GM23248 (cell line): ENCODE data around the gene PIGA. TPM values are rescaled to one million over a fixed set of nuclear protein-coding genes. Genes with fewer than 3 reads are reported as not detected.

Source experiments
- DNase-seq: peaks from one replicate; pipeline ENCODE4 v3.0.0-alpha.2; 2015
- H2AFZ ChIP-seq: fragments of 200-600 bp; sonication (generic); 2 replicates; pipeline ENCODE4 v1.6.1; 2016; ENCODE audit warnings: antibody characterized with exemption
- H3F3A ChIP-seq: fragments of 200-600 bp; sonication (generic); 2 replicates; pipeline ENCODE4 v1.6.1; 2016; ENCODE audit warnings: mild to moderate bottlenecking, antibody characterized with exemption, mixed run types; ENCODE audit not compliant: insufficient read depth
- H3K27ac ChIP-seq: fragments of 200-600 bp; sonication (generic); 2 replicates; pipeline ENCODE4 v1.5.1; 2016; ENCODE audit warnings: mild to moderate bottlenecking
- H3K27me3 ChIP-seq: fragments of 200-600 bp; sonication (generic); replicated peaks from 2 replicates; pipeline ENCODE4 v1.6.1; 2016; ENCODE audit warnings: mild to moderate bottlenecking; ENCODE audit not compliant: insufficient read depth
- H3K36me3 ChIP-seq: fragments of 200-600 bp; sonication (generic); 2 replicates; pipeline ENCODE4 v1.6.1; 2016; ENCODE audit warnings: low read depth, mild to moderate bottlenecking
- H3K4me1 ChIP-seq: fragments of 200-600 bp; sonication (generic); 2 replicates; pipeline ENCODE4 v1.6.1; 2016; ENCODE audit warnings: mild to moderate bottlenecking; ENCODE audit not compliant: insufficient read depth
- H3K4me2 ChIP-seq: fragments of 200-600 bp; sonication (generic); one replicate; pipeline ENCODE4 v1.6.1; 2016; ENCODE audit warnings: mild to moderate bottlenecking; ENCODE audit not compliant: unreplicated experiment
- H3K4me3 ChIP-seq: fragments of 200-600 bp; sonication (generic); 2 replicates; pipeline ENCODE4 v1.5.1; 2016; ENCODE audit warnings: mild to moderate bottlenecking
- H3K79me2 ChIP-seq: fragments of 200-600 bp; sonication (generic); 2 replicates; pipeline ENCODE4 v1.6.1; 2016; ENCODE audit warnings: mild to moderate bottlenecking; ENCODE audit not compliant: insufficient read depth
- H3K9ac ChIP-seq: fragments of 200-600 bp; sonication (generic); 2 replicates; pipeline ENCODE4 v1.6.1; 2016; ENCODE audit warnings: mild to moderate bottlenecking
- H3K9me2 ChIP-seq: fragments of 200-600 bp; sonication (generic); 2 replicates; pipeline ENCODE4 v1.6.1; 2016; ENCODE audit warnings: mixed run types, mild to moderate bottlenecking, moderate library complexity; ENCODE audit not compliant: insufficient read depth
- H3K9me3 ChIP-seq: fragments of 200-600 bp; sonication (generic); one replicate; pipeline ENCODE4 v1.6.1; 2017; ENCODE audit warnings: low read depth
- H4K20me1 ChIP-seq: fragments of 200-600 bp; sonication (generic); 2 replicates; pipeline ENCODE4 v1.6.0; 2016; ENCODE audit not compliant: insufficient read depth
- EZH2 ChIP-seq: fragments of 200-600 bp; sonication (generic); IDR thresholded peaks from 2 replicates; pipeline ENCODE4 v1.6.1; 2018; ENCODE audit warnings: antibody characterized with exemption, mild to moderate bottlenecking; ENCODE audit not compliant: insufficient read depth, poor library complexity, severe bottlenecking
- EZH2phosphoT487 ChIP-seq: fragments of 200-600 bp; sonication (generic); IDR thresholded peaks from 2 replicates; pipeline ENCODE4 v1.6.1; 2018; ENCODE audit warnings: antibody characterized with exemption, moderate library complexity, mild to moderate bottlenecking, low read depth; ENCODE audit not compliant: insufficient read depth
- WGBS, 2 experiments: methylation state at CpG; one replicate each; pipeline ENCODE4 v1.1.6; 2015 to 2017; ENCODE audit warnings: low lambda C conversion rate in 2 of 2, low coverage in 1 of 2; ENCODE audit errors: missing lambda C conversion rate in 2 of 2; 5-methylcytosine and 5-hydroxymethylcytosine counted together
- in situ Hi-C: fragments of 300-500 bp; cut with MboI; formaldehyde crosslinking; loops from 2 replicates; pipeline ENCODE4 v1.15.0; 2020
- polyA plus RNA-seq: library from polyadenylated mRNA; unstranded; fragments of >200 nt; fragmentation: Nextera tagmentation; extraction: Ambion mirVana; gene quantifications from 2 replicates; pipeline ENCODE4 v1.2.1, GENCODE V29; 2016
- total RNA-seq: library from RNA; depleted of rRNA; stranded (reverse); fragments of >200 nt; shearing (Covaris generic); gene quantifications from 2 replicates; pipeline ENCODE4 v1.2.3, GENCODE V29; 2014; rRNA removed

PIGA gene
- total and polyA plus RNA-seq, 2 experiments from 2014 or later, result 4.7 to 8.9 TPM

DNA sequence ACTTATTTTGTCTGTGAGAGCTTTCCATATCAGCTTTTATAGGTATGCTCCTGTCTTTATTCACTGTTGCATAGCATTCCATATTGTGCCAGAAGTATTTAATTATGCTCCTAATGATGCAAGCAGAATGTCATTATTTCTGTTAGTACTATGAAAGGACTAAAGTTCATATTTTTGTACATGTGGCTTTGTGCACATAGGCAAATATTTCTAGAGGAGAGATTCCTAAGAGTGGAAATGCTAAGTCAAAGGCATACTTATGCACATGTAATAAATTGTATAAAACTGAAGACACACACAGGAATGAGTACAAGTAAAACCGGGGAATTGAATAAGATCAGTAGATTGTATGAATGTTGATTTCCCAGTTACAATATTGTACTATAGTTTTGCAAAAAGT, 63.6 kb downstream of the PIGA start:
- H3K4me2 ChIP-seq, result no peak overlapping the region
- no peaks in the 10 kb centered on the region for H3K36me3 ChIP-seq
- H4K20me1 ChIP-seq, result no peaks in the 10 kb centered on the region
- H3K9me2 ChIP-seq, result no peaks in the 10 kb centered on the region
- H2AFZ ChIP-seq, result no peak overlapping the region
- no peak for DNase-seq
- no peaks in the 10 kb centered on the region for H3F3A ChIP-seq
- H3K4me1 ChIP-seq, result 0 out of 2 replicates have a peak, but pooled peaks cover 3% of the 10 kb centered on the region
- H3K27ac ChIP-seq, result no peak overlapping the region
- no peak overlapping the region for H3K4me3 ChIP-seq
- TF ChIP-seq EZH2 (no peak), EZH2phosphoT487 (no peak)
- H3K9ac ChIP-seq, result no peak overlapping the region
- in situ Hi-C loops, result no loop called here
- H3K79me2 ChIP-seq, result no peaks in the 10 kb centered on the region
- no peaks in the 10 kb centered on the region for H3K27me3 ChIP-seq
- 9 to 13% methylated on average over 1 of the region's 1 CpG for WGBS, 2 experiments
- no peaks in the 10 kb centered on the region for H3K9me3 ChIP-seq

DNA sequence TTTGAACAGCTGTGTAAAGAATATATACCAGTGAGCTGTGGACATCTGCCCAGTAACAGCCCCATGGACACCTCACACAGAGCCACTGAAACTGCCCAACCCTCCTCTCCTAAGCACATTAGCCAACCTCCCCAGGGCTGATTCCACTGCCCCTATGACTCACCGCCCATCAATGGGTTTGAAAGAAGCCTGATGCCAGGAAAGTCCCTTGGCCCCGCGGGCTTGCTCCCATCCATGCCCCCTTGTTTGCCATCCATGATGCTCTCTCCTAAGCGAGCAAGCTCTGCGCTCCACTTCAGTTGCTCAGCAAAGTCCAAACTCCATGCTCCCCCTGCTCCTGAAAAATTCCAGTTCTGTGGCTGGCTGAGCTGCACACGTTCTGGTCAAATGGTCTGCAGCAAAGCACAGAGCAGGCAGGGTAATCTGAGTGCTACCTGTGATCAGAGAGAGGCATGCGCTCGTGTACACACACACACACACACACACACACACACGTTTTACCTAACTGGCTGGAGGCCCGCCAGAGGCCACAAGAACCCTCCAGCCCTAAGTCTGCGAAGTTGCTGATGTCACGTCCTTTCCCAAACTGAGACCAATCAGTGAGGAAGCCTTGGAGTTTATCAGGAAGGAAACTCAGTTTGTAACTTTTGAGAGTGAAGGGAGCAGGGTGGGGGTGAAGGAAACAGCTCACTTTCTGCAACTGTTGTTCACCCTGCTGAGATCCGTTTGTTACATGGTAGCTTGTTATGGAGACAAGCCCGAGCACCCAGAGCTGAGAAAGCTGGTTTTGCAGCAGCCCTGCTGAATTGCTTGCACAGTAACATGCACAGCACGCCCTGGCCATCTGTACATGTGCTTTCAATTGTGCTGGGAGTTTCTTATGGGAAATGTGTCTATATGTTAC, 65.5 kb downstream of the PIGA start, which contains the start of gene ASB9:
TSS of gene ASB9 (minus strand) at position 466 of the 904 bp plus-strand sequence. CDS start at position 257, 209 bp downstream.
- Histone ChIP-seq H3K4me3 (peak within 1 kb of the TSS; percentile 55; the same call in 1 of the 2 replicates), H4K20me1 (no peaks in the 10 kb centered on the region), H3K4me1 (0 out of 2 replicates have a peak, but pooled peaks cover 3% of the 10 kb centered on the region), H3K9me2 (no peaks in the 10 kb centered on the region), H3F3A (no peaks in the 10 kb centered on the region), H3K27me3 (no peaks in the 10 kb centered on the region), H3K4me2 (peak within 1 kb of the TSS; percentile 61), H2AFZ (peak within 1 kb of the TSS; percentile 66), H3K36me3 (no peaks in the 10 kb centered on the region), H3K9ac (no peak within 1 kb of the TSS), H3K9me3 (no peaks in the 10 kb centered on the region), H3K79me2 (no peaks in the 10 kb centered on the region), H3K27ac (no peak within 1 kb of the TSS)
- peak; percentile 74 for DNase-seq
- WGBS, 2 experiments, result 5 to 7% methylated on average over 10 to 15 of the region's 15 CpGs
- no peak for TF ChIP-seq EZH2
- TF ChIP-seq EZH2phosphoT487, result no peak
- in situ Hi-C loops, result no loop called here

Other genes starting within 250 kb of the PIGA start
- 0.97 TPM in 1 of 2 replicates, not detected in the other for gene ASB9, start 65.4 kb downstream of the PIGA start, total RNA-seq
- 0.43 TPM in 1 of 2 replicates, not detected in the other for gene ASB9, start 65.4 kb downstream of the PIGA start, polyA plus RNA-seq
- gene ASB11, start 19.9 kb downstream of the PIGA start, total RNA-seq, result not detected in 2 replicates
- gene ASB11, start 19.9 kb downstream of the PIGA start, polyA plus RNA-seq, result not detected in 2 replicates
- gene VEGFD, start 48.9 kb upstream of the PIGA start, total RNA-seq, result not detected in 2 replicates
- not detected in 2 replicates for gene VEGFD, start 48.9 kb upstream of the PIGA start, polyA plus RNA-seq
- 0.76 and 1.7 TPM in 2 replicates for gene PIR, start 157.8 kb upstream of the PIGA start, total RNA-seq
- gene PIR, start 157.8 kb upstream of the PIGA start, polyA plus RNA-seq, result 5.7 and 5.9 TPM in 2 replicates
- not detected in 2 replicates for gene BMX, start 165.3 kb upstream of the PIGA start, total RNA-seq
- not detected in 2 replicates for gene BMX, start 165.3 kb upstream of the PIGA start, polyA plus RNA-seq